GM12878 (cell line): ENCODE measurements around the gene TYW3. TPM values are rescaled to one million over a fixed set of nuclear protein-coding genes. Genes with fewer than 3 reads are reported as not detected.

Source experiments
- ATF7 ChIP-seq: fragments of 450-650 bp; IDR thresholded peaks from 2 replicates; pipeline ENCODE4 v1.6.1; 2016; ENCODE audit warnings: low read depth, mild to moderate bottlenecking
- IRF5 ChIP-seq: fragments of 450-650 bp; IDR thresholded peaks from 2 replicates; pipeline ENCODE4 v1.6.1; 2017; ENCODE audit warnings: borderline replicate concordance
- polyA plus RNA-seq, 11 experiments: library from polyadenylated mRNA; depleted of rRNA in 4 of 11; unstranded in 6 of 11; stranded (reverse) in 5 of 11; fragments of >200 nt; fragmentation: Nextera tagmentation in 4 of 11; fragmentation: Illumina TruSeq in 1 of 11; extraction: Ambion mirVana in 4 of 11; extraction: Trizol in 1 of 11; gene quantifications; 1 replicate in 1 of 11; 2 replicates in 10 of 11; pipeline versions ENCODE4 v1.2.1 to v1.2.3, GENCODE V29; 2011 to 2016; ENCODE audit warnings: inconsistent platforms in 2 of 11, missing spikeins in 2 of 11, low read depth in 1 of 11
- total RNA-seq, 4 experiments: library from RNA; depleted of rRNA in 3 of 4; stranded (reverse); fragments of >200 nt in 3 of 4; fragmentation: Illumina TruSeq in 1 of 4; extraction: Trizol in 1 of 4; gene quantifications; 2 replicates each; pipeline versions ENCODE4 v1.2.1 to v1.2.3, GENCODE V29; 2013 to 2021

Gene TYW3
- total and polyA plus RNA-seq, 10 of the 15 experiments (the other 5 are each of a cell fraction or from before 2014, with no cell fraction given), result 18.6 to 54.4 (median 32.8) TPM

- TF ChIP-seq IRF5 (no peak), ATF7 (peak; percentile 54)
These were observed 79.2 kb downstream of the TYW3 start (continued) for GRCh38 chr1:74812180-74812541.

Other genes starting within 250 kb of the TYW3 start
- not detected in 2 replicates for gene LRRC53, start 220.5 kb upstream of the TYW3 start, total RNA-seq (2014; rRNA removed)
- not detected in 2 replicates for gene LRRC53, start 220.5 kb upstream of the TYW3 start, total RNA-seq (2014; rRNA removed; fragmentation: Illumina TruSeq; extraction: Trizol)
- not detected in 2 replicates for gene LRRC53, start 220.5 kb upstream of the TYW3 start, total RNA-seq (2021)
- gene LRRC53, start 220.5 kb upstream of the TYW3 start, polyA plus RNA-seq (2011; rRNA removed), result not detected in 2 replicates
- gene LRRC53, start 220.5 kb upstream of the TYW3 start, polyA plus RNA-seq (2014; fragmentation: Illumina TruSeq; extraction: Trizol), result 0.10 TPM in 1 of 2 replicates, not detected in the other
- gene LRRC53, start 220.5 kb upstream of the TYW3 start, polyA plus RNA-seq (2014; fragmentation: Nextera tagmentation; extraction: Ambion mirVana), result not detected
- not detected in 2 replicates for gene LRRC53, start 220.5 kb upstream of the TYW3 start, polyA plus RNA-seq (2014; rRNA removed)
- not detected for gene LRRC53, start 220.5 kb upstream of the TYW3 start, polyA plus RNA-seq (2016; fragmentation: Nextera tagmentation; extraction: Ambion mirVana)
- under 0.01 TPM in 1 of 2 replicates, not detected in the other for gene ERICH3, start 59.4 kb upstream of the TYW3 start, total RNA-seq (2014; rRNA removed)
- gene ERICH3, start 59.4 kb upstream of the TYW3 start, total RNA-seq (2014; rRNA removed; fragmentation: Illumina TruSeq; extraction: Trizol), result 0.09 TPM in 1 of 2 replicates, not detected in the other
- gene ERICH3, start 59.4 kb upstream of the TYW3 start, total RNA-seq (2021), result not detected in 2 replicates
- gene ERICH3, start 59.4 kb upstream of the TYW3 start, polyA plus RNA-seq (2011; rRNA removed), result 0.08 and 0.17 TPM in 2 replicates
- gene ERICH3, start 59.4 kb upstream of the TYW3 start, polyA plus RNA-seq (2014; fragmentation: Illumina TruSeq; extraction: Trizol), result 0.03 TPM in 1 of 2 replicates, not detected in the other
- not detected for gene ERICH3, start 59.4 kb upstream of the TYW3 start, polyA plus RNA-seq (2014; fragmentation: Nextera tagmentation; extraction: Ambion mirVana)
- 0.05 TPM in 1 of 2 replicates, not detected in the other for gene ERICH3, start 59.4 kb upstream of the TYW3 start, polyA plus RNA-seq (2014; rRNA removed)
- gene ERICH3, start 59.4 kb upstream of the TYW3 start, polyA plus RNA-seq (2016; fragmentation: Nextera tagmentation; extraction: Ambion mirVana), result not detected
- 54.2 and 73.9 TPM in 2 replicates for gene CRYZ, start 102 bp upstream of the TYW3 start, total RNA-seq (2014; rRNA removed)
- gene CRYZ, start 102 bp upstream of the TYW3 start, total RNA-seq (2014; rRNA removed; fragmentation: Illumina TruSeq; extraction: Trizol), result 58.2 and 64.2 TPM in 2 replicates
- 53.4 and 55.9 TPM in 2 replicates for gene CRYZ, start 102 bp upstream of the TYW3 start, total RNA-seq (2021)
- gene CRYZ, start 102 bp upstream of the TYW3 start, polyA plus RNA-seq (2011; rRNA removed), result 194 and 284 TPM in 2 replicates
- gene CRYZ, start 102 bp upstream of the TYW3 start, polyA plus RNA-seq (2014; fragmentation: Illumina TruSeq; extraction: Trizol), result 76.6 and 88.1 TPM in 2 replicates
- 100 to 1,000 TPM; 108 to 137 TPM for gene CRYZ, start 102 bp upstream of the TYW3 start, polyA plus RNA-seq (2014; fragmentation: Nextera tagmentation; extraction: Ambion mirVana)
- gene CRYZ, start 102 bp upstream of the TYW3 start, polyA plus RNA-seq (2014; rRNA removed), result 54.8 and 61.3 TPM in 2 replicates
- gene CRYZ, start 102 bp upstream of the TYW3 start, polyA plus RNA-seq (2016; fragmentation: Nextera tagmentation; extraction: Ambion mirVana), result 10 to 100 TPM; 83.0 to 84.9 TPM